Suppressor macrophage treated with lipopolysaccharide for 4 hours (primary cell): ENCODE data around the gene MDFIC2.
"Not testable (repeated sequence)": the region's sequence is repeated elsewhere in the genome, so short reads cannot be mapped to it uniquely, and the experiment has no call there.

Experiments used
- DNase-seq: peaks from one replicate; pipeline ENCODE4 v3.0.0-alpha.2; 2020

Gene MDFIC2

DNA sequence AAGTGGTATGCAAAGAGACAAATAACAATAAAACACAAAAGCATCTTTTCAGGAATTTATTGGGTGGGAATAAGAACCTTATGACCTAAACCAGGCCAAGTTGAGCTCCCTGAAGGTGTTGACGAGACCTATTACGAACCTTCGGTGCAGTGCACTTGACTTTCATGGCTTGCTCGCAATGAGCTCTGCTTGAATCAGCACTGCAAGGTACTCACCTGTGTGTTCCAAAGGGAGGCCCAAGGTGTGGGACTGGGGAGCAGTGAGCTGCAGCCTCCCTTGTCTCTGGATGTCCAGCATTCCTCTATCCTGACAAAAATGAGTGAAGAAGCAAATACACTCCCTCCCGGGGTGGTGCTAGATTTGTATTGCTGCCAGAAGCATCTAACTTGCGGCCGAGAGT, at the start of gene MDFIC2:
Gene MDFIC2, minus strand, starts transcription at position 303 of the 400 bp plus-strand sequence. CDS start 665 bp downstream, outside the sequence.
- DNase-seq = no peak

DNA sequence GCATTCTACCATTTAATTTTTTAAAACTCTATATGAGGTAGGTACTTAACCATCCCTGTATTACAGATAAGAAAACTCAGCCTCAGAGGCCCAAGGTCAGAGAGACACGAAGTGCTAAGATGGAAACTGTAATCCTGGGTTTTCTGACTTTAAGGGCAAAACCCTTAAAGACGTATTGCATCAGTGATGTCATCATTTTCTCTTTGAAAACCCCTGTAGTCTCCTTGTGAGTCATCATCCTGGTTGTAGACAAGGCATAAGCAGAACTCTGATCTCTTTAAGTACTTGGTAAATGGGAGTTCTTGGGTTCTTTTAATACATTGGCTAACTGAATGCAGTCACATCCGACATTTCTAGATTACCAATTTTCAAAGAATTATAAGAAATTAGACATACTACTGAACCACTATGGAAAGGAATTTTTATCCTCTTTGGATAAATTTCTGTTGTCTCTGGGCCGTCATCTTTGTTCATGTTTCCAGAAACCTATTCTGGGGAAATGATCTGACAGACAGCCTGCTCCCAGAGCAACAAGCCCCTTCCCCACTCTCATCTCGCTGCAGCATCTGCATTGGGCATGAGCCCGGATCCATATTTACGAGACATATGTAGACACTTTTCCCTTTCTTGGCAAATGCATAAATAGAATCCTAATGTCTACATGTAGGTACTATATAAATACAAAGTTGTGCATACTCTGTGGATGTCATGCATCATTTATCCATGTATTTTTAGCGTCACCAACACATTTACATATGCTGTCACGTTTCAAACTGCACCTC, 48.7 kb upstream of the MDFIC2 start:
- DNase-seq = peak; percentile 66

DNA sequence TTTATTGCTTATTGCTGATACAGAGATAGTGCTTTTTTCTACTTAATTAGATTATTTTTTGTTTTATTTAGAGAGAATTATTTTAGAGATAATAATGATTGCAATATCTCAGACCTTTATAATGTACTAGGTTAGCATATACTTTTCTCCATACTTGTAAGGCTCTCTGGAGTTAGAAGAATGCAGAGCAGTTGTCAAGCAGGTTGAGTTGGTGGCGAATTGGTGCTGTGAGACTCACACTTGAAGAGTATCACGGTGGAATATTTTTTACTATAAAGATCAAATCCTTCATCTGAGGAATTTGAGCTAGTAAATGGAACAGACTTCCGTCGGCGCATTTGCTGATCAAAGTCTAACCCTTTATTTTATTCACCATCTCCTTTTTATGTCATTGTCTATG, 47.3 kb upstream of the MDFIC2 start:
- no peak for DNase-seq

DNA sequence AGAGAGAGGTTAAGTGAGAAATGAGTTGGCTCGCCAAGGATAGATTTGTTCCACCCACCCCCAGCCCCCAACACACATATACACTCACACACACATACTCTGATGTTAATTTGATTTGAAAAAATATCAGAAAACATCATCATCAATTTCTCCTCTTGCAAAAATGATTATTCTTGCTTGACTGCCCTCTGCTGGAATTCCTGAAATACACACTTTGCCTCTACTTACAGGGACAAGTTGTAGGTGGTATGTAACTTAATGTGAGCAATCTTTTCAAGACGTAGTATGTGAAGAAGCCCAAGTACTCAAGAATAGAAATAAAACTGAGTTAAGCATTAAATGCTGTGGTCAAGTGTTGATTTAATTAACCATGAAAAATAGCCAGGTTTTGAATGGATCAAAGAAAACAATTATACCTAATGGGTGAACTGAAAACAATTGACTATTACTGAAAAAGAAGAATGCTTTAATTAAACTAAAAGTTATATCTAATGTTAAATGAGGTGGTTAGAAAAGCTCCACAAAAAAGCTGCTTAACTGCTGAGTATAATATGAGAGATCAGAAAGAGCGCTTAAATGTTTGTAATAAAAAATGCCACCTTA, 46.6 kb upstream of the MDFIC2 start:
- peak; percentile 31 for DNase-seq

DNA sequence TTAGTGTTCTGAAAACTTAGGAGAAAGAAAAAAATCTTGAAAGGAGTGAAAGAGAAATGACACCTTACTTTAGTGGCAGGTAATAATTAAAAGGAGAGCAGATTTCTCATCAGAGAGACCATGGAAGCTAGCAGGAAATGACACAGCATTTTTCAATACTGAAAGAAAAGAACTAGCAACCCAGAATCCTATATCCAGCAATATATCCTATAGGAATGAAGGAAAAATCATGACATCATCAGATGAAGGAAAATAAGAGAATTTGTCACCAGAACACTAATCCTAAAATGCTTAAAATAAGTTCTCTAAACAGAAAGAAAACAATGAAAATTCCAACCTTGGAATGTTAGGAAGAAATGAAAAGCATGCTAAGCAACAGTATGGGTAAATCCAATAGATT, 39.8 kb upstream of the MDFIC2 start:
- no peak for DNase-seq

DNA sequence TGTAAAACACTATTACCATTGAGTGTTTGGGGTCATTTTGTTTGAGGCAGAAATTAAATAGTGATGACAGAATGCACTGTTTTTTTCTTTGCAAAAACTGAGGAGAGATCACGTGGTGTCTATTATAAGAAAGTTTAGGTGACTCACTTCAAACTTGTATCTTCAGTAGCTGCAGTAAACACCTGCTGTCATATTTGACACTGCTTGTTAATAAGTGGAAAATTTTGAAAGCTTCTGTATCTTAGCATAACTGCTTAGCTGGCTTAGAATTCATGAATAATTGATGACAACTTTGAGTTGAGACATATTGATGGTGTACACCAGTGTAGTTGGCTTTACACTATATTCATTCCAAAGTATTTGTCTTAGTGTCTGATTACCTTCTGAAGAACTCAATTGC, 29.7 kb upstream of the MDFIC2 start:
- no peak for DNase-seq

DNA sequence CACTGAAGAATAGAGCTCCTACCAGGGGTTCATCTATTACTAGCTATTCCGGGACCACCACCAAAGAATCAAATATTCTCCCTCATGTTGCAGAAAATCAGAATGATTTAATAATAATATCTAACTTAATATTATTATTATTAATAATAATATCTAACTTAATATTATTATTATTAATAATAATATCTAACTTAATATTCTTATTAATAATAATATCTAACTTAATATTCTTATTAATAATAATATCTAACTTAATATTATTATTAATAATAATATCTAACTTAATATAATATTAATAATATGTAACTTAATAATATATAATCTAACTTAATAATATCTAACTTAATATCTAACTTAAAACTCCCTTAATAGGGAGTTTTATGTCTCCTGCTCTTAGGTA, 24.4 kb upstream of the MDFIC2 start:
- DNase-seq = not testable (repeated sequence)

DNA sequence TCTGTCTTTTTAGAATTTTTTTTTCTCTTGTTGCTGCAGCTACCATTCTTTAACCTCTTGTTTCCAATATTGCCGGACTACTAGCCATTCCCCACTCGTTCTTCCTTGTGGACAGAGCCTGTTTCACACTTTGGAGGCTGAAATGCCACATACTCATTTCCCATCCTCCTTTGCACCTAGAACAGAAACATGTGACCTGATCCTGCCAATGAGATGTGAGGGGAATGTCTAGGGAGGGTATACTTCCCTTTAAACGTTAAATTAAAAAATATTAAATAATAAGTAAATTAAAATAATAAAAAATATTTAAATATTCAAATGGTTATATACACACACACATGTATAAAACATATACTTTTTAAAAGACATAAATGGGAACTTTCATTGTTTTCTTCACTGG, 20.6 kb upstream of the MDFIC2 start:
- DNase-seq = no peak

DNA sequence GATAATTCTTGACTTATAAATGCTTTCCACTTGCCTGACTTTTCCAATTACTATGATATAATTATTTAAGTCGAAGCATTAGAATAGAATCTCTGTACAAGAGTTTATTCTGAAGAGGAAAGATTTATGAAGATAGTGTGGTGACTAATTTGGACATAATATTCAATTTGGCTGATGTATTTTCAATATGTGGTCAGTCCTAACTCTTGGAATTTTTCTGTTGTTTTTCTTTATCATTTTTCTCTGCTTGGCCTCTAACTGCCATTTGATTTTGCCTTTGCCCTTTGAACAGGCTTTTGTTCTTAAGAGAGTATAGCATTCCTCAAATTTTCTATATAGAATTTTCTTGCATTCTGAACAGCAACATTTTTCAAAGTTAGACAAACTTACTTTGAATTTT, 2.6 kb upstream of the MDFIC2 start:
- DNase-seq = no peak

DNA sequence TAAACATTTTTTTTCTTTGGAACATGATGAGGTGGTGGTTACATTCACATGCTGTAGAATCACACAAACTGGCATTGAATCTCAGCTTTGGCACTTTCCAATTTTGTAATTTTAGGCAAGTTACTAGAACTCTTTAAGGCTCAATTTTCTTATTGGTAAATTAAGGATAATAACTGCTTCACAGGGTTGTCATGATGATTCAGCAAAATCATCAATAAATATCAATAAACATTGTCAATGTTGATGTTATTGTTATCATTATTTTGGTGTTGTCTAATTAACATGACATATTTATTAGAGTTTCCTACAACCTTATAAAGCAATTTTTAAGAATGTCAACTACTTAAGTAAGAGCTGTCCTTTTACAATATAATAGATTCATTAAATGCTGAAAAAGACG, 1.6 kb downstream of the MDFIC2 start:
- no peak for DNase-seq

DNA sequence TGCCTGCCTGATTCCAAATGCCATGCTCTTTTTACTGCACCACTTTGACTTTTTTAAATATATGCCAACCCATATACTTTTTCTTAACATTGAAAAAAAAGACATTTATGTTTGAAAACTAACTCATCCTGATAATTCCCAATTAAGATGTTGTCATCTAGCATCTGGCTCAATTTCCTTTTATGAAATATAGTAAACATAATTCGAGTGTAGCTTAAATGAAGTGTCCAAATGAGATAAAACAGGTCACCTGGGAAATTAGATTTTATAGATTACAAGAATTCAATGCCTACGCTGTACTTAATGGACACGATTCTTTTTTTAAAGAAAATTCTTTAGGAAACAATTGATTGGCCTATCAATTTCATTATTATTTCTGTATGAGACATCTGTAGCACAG, 2.8 kb downstream of the MDFIC2 start:
- DNase-seq = no peak

DNA sequence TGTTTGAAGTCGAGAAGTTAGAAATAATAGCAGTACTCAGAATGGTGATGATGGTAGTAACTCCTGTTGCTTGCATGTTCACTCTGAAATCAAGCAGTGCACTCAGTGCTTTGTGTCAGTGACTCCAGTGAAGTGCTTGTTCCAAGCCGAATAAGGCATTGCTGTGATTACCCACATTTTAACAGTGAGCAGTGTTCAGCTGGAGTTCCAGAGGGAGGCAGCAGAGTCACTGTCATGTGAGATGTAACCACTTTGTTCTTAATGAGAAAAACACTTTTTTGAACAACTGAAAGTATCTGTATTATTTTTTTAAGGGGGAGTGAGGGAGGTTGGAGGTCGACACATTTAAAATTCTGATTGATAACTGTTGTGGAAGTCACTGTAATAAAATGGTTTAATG, 3.7 kb downstream of the MDFIC2 start:
- no peak for DNase-seq

DNA sequence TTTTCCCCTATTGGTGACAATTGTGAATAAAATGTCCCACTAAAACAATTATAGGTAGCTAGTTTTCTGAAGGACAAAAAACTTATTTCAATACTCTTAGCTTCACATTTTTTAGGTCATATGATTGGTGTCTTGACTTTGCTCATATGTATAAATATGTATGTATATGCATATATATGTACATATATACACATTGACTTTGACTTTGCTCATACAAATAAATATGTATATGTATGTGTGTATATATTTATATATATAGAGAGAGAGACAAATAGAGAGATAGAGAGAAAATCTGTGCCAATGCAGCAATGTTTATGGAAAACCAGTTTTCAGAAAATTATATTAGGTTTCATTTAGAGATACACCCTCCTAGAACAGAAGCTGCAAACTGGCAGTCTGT, 5.7 kb downstream of the MDFIC2 start:
- DNase-seq = no peak

DNA sequence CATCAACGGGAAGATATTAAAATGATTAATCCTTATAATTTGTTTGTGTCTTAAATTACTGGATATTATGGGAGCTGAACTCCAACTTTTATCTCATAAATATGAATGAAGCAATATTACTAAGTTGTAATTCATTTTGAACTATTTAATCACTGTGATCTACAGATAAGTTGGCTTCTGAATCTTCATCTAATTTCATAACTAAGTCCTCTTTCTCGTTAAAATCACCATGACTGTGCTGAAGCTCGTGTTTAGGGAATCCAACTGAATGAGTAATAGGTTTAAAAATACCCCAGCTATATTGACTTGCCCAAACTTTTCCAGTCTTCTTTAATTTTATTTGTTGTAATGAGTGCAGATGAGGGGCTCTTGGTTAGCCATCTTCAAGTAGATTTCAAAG, 14.1 kb downstream of the MDFIC2 start:
- no peak for DNase-seq

DNA sequence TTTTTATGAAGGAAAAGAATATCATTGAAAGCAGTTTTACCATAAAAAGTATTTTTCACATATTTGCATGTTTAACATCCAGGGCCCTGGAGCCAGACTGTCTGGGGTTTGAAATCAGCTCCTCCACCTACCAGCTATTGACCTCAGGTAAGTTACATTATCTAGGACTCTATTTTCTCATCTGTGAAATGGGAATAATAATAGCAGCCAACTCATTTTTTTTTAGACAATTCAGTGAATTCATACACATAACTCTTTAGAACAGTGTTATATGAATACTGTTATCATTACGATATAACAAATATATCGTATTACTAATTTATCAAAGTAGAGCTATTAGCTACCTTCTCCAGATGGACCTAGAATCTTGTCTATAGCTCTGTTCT, 21.3 kb downstream of the MDFIC2 start:
- DNase-seq = no peak

DNA sequence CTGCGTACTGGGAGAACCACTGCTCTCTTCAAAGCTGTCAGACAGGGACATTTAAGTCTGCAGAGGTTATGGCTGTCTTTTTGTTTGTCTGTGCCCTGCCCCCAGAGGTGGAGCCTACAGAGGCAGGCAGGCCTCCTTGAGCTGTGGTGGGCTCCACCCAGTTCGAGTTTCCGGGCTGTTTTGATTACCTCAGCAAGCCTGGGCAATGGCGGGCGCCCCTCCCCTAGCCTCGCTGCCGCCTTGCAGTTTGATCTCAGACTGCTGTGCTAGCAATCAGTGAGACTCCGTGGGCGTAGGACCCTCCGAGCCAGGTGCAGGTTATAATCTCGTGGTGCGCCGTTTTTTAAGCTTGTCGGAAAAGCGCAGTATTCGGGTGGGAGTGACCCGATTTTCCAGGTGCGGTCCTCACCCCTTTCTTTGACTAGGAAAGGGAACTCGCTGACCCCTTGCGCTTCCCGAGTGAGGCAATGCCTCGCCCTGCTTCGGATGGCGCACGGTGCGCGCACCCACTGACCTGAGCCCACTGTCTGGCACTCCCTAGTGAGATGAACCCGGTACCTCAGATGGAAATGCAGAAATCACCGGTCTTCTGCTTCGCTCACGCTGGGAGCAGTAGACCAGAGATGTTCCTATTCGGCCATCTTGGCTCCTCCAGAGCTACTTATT, 21.9 kb downstream of the MDFIC2 start:
- not testable (repeated sequence) for DNase-seq

DNA sequence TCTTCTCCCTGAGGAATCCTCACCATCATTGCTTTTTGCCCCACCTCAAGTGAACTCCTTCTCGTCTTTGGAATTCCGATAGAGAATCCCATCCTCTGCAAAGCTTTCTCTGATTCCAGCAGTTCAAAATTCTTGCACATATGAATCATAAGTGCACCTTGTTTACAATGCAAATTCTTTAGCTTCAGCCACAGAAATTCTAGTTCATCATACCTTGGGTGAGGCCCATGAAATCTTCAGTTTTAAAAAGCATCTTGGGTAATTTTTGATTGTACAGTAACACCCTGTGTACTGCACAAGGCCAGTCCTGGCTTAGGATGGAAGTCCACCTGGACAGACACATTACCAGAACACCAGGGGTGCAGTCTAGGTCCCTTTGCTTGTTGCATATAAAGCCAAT, 30.8 kb downstream of the MDFIC2 start:
- DNase-seq = no peak

DNA sequence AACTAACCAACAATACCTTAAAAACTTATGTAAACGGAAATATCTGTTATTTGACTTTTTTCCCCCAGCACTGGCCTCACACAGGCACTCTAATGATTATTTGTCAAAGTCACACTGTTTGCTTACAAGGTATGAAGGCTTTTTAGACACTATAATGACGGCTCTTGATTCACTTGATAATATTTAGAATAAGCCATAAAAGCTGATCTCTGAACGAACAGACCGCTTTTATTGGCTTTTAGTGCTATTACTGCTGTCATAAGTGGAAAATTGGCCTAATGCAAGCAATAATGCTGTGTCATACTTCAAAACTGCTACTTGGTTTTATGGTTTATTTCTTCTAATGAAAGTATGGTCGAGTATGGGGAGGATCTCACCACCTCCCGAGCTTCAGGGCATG, 35.1 kb downstream of the MDFIC2 start:
- DNase-seq = no peak

DNA sequence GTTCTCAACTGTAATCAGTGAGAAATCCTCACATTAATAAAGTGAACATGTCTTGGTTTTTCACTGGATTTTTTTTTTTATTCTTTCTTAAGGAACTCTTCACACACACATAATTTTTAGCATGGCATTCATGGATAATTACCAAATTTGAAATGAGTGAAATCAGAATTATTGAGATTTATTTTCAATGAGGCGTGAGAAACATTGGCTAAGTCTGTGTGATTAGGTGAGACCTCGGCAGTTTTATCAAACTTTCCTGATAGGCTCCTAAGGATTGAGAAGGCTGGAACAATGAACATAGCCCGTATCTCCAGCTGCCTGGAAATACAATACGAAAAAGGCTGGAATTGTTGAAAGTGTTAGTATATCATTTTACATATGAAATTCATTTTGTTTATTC, 35.5 kb downstream of the MDFIC2 start:
- DNase-seq = no peak

DNA sequence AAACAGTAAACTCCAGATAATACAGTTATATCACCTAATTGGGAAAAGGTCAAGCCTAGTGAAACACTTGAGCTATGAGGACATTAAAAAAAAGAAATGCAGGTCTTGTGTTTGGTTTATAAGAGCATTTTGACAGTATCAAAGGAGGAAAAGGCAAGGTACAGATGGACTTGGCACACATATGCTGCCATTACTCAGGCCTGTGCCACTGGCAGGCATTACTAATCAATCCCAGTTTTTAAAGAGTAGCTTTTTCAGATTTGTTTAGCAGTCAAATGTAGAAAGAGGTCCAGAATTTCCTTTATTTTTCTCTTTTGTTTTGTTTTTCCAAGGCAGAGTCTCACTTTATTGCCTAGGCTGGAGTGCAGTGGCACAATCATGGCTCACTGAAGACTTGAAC, 38.9 kb downstream of the MDFIC2 start:
- DNase-seq = no peak

DNA sequence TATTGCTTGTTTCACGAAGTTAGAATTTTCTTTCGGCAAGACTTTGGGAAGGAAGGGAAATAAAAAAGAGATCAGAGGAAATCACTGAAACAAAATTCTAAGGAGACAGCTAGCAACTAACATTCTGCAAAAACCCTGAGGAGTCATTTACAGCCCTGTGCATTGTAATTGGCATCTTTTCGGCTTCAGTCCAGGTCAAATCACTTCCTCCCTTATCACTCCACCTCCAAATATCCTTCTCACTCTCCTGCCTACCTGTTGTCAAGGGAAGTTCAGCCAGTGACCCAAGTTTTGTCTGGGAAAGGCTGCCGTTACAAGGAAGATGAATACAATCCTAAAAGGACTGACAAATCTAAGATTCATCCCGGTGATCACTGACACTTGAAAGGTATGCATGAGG, 39.6 kb downstream of the MDFIC2 start:
- no peak for DNase-seq

DNA sequence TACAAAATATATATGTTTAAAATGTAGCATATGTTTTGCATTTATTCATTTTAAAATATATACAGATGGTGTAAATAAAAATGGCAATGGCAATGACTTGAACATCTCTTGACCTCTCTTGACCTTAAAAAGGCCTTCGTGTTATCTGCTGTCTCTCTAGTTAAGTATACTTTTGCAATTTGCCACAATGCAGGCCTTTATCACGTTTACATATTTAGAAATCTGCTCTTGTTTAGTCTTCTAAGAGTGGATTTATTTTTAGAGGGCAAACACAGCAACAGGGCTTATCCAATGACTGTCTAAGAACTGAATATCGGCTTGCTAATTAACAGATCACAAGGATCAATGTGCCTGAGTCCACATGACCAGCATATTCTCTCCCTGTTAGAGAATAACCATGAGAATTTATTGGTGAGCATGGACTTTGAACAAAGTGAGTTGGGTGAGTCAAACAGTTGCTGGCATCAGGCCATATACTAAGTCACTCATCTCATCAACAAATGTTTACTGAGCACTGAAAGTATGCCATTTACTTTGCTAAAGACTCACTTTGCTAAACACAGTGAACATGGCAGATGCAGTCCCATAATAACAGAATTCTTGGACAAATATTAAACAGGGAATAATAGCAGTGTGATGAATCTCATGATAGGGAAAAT, 48.2 kb downstream of the MDFIC2 start:
- DNase-seq = no peak

DNA sequence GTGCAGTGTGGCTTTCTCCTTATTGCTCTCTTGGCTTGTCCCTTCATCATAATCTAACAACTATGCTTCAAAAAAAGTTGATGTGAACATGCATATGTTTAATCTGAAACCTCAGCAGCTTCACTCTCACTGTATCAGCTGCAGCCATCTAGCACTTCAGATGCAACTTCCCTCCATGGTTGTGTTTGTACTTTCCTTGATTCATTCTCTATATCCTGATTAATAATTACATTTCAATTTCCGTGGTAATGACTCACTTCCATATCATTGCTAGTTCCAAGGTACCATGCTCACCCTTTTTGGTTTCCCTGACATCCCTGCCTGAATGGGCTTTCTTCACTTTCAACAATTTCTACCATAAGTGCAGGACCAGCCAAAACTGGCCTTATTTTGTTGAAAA, 51.2 kb downstream of the MDFIC2 start:
- no peak for DNase-seq

DNA sequence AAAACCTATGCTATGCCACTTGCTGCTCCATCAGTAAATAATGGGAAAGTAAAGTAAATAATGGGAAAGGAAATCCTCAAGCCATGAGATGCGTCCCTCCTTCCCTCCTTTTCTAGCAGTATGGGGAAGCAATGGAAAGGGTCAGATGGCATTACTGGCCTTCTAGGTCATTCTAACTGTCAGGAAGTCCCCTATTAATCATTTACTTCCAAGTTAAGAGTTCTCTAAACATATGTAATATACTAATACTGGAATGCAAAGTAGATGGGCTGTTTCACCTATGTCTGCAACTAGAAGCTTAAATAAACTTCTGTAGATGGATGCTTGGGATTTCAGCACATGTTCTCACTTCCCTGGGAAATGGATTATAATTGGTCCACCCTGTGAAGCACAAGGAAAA, 55.9 kb downstream of the MDFIC2 start:
- no peak for DNase-seq
